ENCODE data around the gene ZNF326.

ZNF326 gene

DNA sequence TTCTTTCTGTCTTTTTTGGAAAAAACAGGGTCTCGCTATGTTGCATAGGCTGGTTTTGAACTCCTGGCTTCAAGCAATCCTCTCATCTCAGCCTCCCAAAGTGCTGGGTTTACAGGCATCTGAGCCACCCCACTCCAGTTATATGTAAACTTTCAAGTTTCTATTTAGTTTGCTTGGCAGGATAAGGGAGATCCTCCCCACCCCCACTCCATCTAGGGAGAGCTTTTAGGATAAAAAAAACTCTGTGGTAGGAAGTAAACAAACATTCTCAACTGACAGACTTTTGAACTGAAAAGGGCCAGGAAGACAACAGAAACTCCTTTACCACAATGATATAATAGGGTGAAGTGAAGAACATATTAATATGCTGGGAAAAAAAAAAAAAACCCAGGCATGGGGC is 41.0 kb upstream of the ZNF326 start:
- Histone ChIP-seq H3K4me1 (ENCODE audit: control insufficient read depth, insufficient read depth, low read length, poor library complexity, severe bottlenecking) (peaks cover 32% of the 10 kb centered on the region), H3K9me3 (ENCODE audit: control insufficient read depth, low read length) (peaks cover under 1% of the 10 kb centered on the region), H3K27ac (ENCODE audit: low read depth, low read length, severe bottlenecking) (peak overlapping the region; percentile 32), H3K36me3 (ENCODE audit: control insufficient read depth, insufficient read depth, low read length) (no peaks in the 10 kb centered on the region), H3K4me3 (ENCODE audit: extremely low read depth, insufficient read depth, low read length, poor library complexity, severe bottlenecking) (no peak overlapping the region)
- WGBS, 2 experiments (ENCODE audit: insufficient coverage in 2 of 2), result 100% methylated on average over 1 of the region's 1 CpG

- Histone ChIP-seq H3K36me3 (ENCODE audit: control insufficient read depth, insufficient read depth, low read length) (no peaks in the 10 kb centered on the region), H3K27ac (ENCODE audit: low read depth, low read length, severe bottlenecking) (peak overlapping the region; percentile 32), H3K9me3 (ENCODE audit: control insufficient read depth, low read length) (peaks cover 5% of the 10 kb centered on the region), H3K4me1 (ENCODE audit: control insufficient read depth, insufficient read depth, low read length, poor library complexity, severe bottlenecking) (peaks cover 32% of the 10 kb centered on the region), H3K4me3 (ENCODE audit: extremely low read depth, insufficient read depth, low read length, poor library complexity, severe bottlenecking) (no peak overlapping the region)
- 100% methylated on average over 1 of the region's 1 CpG for WGBS, 2 experiments (ENCODE audit: insufficient coverage in 2 of 2)
Measured at GRCh38 chr1:89954401-89954800, 40.5 kb upstream of the ZNF326 start.

GRCh38 chr1:89955311-89956205 is 39.4 kb upstream of the ZNF326 start:
- 90 to 96% methylated on average over 3 to 7 of the region's 7 CpGs for WGBS, 2 experiments (ENCODE audit: insufficient coverage in 2 of 2)
- Histone ChIP-seq H3K4me1 (ENCODE audit: control insufficient read depth, insufficient read depth, low read length, poor library complexity, severe bottlenecking) (peaks cover 32% of the 10 kb centered on the region), H3K4me3 (ENCODE audit: extremely low read depth, insufficient read depth, low read length, poor library complexity, severe bottlenecking) (no peak overlapping the region), H3K27ac (ENCODE audit: low read depth, low read length, severe bottlenecking) (no peak overlapping the region), H3K36me3 (ENCODE audit: control insufficient read depth, insufficient read depth, low read length) (no peaks in the 10 kb centered on the region), H3K9me3 (ENCODE audit: control insufficient read depth, low read length) (peaks cover 10% of the 10 kb centered on the region)

DNA sequence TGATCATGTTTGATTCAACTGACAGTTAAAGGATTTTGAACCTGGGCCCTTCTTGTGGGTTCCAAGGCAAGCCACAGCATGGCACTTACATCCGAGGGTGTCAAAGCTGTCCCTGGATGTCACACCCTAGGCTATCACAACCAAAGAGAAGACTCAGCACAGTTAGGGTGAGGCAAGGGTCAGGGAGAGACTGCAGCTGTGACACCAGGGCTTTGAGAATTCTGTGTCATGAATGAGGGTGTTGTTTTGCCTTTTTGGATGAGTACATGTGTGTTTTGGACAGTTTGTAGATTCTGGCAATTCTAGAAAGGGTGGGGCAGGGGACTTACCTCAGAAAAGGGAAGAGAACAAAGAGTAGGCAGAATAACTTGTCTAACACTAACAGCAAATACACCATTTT is 37.8 kb upstream of the ZNF326 start:
- H3K27ac ChIP-seq (ENCODE audit: low read depth, low read length, severe bottlenecking), result no peak overlapping the region
- H3K9me3 ChIP-seq (ENCODE audit: control insufficient read depth, low read length), result peaks cover 10% of the 10 kb centered on the region
- peaks cover 29% of the 10 kb centered on the region for H3K4me1 ChIP-seq (ENCODE audit: control insufficient read depth, insufficient read depth, low read length, poor library complexity, severe bottlenecking)
- H3K36me3 ChIP-seq (ENCODE audit: control insufficient read depth, insufficient read depth, low read length), result no peaks in the 10 kb centered on the region
- WGBS, 2 experiments (ENCODE audit: insufficient coverage in 2 of 2), result 75% methylated on average over 1 of the region's 1 CpG; no CpG with 5 or more reads in 1 of the 2 experiments
- H3K4me3 ChIP-seq (ENCODE audit: extremely low read depth, insufficient read depth, low read length, poor library complexity, severe bottlenecking), result no peak overlapping the region

- Histone ChIP-seq H3K36me3 (ENCODE audit: control insufficient read depth, insufficient read depth, low read length) (no peaks in the 10 kb centered on the region), H3K9me3 (ENCODE audit: control insufficient read depth, low read length) (peaks cover 10% of the 10 kb centered on the region), H3K27ac (ENCODE audit: low read depth, low read length, severe bottlenecking) (no peak overlapping the region), H3K4me3 (ENCODE audit: extremely low read depth, insufficient read depth, low read length, poor library complexity, severe bottlenecking) (no peak overlapping the region), H3K4me1 (ENCODE audit: control insufficient read depth, insufficient read depth, low read length, poor library complexity, severe bottlenecking) (peaks cover 14% of the 10 kb centered on the region)
- 87 to 98% methylated on average over 6 of the region's 7 CpGs for WGBS, 2 experiments (ENCODE audit: insufficient coverage in 2 of 2)
Measured at GRCh38 chr1:89958851-89959654, 35.9 kb upstream of the ZNF326 start.

GRCh38 chr1:89959719-89960118 is 35.2 kb upstream of the ZNF326 start:
- peaks cover 8% of the 10 kb centered on the region for H3K4me1 ChIP-seq (ENCODE audit: control insufficient read depth, insufficient read depth, low read length, poor library complexity, severe bottlenecking)
- no peak overlapping the region for H3K27ac ChIP-seq (ENCODE audit: low read depth, low read length, severe bottlenecking)
- WGBS, 2 experiments (ENCODE audit: insufficient coverage in 2 of 2), result 100% methylated on average over 1 of the region's 2 CpGs; no CpG with 5 or more reads in 1 of the 2 experiments
- peaks cover 10% of the 10 kb centered on the region for H3K9me3 ChIP-seq (ENCODE audit: control insufficient read depth, low read length)
- no peak overlapping the region for H3K4me3 ChIP-seq (ENCODE audit: extremely low read depth, insufficient read depth, low read length, poor library complexity, severe bottlenecking)
- no peaks in the 10 kb centered on the region for H3K36me3 ChIP-seq (ENCODE audit: control insufficient read depth, insufficient read depth, low read length)

GRCh38 chr1:89962024-89962741 is 32.7 kb upstream of the ZNF326 start:
- Histone ChIP-seq H3K36me3 (ENCODE audit: control insufficient read depth, insufficient read depth, low read length) (no peaks in the 10 kb centered on the region), H3K4me1 (ENCODE audit: control insufficient read depth, insufficient read depth, low read length, poor library complexity, severe bottlenecking) (peaks cover 5% of the 10 kb centered on the region), H3K27ac (ENCODE audit: low read depth, low read length, severe bottlenecking) (no peak overlapping the region), H3K9me3 (ENCODE audit: control insufficient read depth, low read length) (peaks cover 10% of the 10 kb centered on the region), H3K4me3 (ENCODE audit: extremely low read depth, insufficient read depth, low read length, poor library complexity, severe bottlenecking) (no peak overlapping the region)
- WGBS, 2 experiments (ENCODE audit: insufficient coverage in 2 of 2), result 100% methylated on average over 2 to 3 of the region's 6 CpGs

GRCh38 chr1:89962742-89963075 is 32.2 kb upstream of the ZNF326 start:
- Histone ChIP-seq H3K4me3 (ENCODE audit: extremely low read depth, insufficient read depth, low read length, poor library complexity, severe bottlenecking) (no peak overlapping the region), H3K36me3 (ENCODE audit: control insufficient read depth, insufficient read depth, low read length) (no peaks in the 10 kb centered on the region), H3K27ac (ENCODE audit: low read depth, low read length, severe bottlenecking) (no peak overlapping the region), H3K4me1 (ENCODE audit: control insufficient read depth, insufficient read depth, low read length, poor library complexity, severe bottlenecking) (peaks cover 5% of the 10 kb centered on the region), H3K9me3 (ENCODE audit: control insufficient read depth, low read length) (peaks cover 10% of the 10 kb centered on the region)
- no CpG with 5 or more reads among the region's 1 CpG for WGBS, 2 experiments (ENCODE audit: insufficient coverage in 2 of 2)

DNA sequence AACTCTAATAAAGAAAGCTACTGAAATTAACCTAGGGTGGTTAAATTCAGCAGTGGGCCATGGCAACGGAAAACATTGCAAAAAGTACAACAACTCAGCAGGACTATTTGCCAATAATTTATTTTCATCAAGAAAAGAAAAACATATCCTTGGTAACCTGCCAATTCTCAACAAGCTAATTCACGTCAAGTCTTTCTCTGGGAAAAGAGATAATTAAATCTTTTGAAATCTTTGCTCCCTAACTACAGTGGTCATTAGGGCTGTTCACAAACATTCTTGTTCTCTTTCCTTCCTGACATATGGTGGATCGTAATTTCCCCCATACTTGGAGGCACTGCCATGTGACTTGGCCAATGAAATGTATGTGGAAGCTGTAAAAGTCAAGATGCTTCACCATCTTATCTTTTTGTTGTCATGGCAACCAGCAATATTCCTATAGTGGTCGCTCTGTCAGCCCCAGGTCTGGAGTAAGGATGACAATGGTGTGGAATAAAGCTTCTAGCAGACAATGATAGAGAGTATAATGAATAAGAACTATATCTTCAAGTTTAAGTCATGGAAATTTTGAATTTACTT is 29.6 kb upstream of the ZNF326 start:
- Histone ChIP-seq H3K4me1 (ENCODE audit: control insufficient read depth, insufficient read depth, low read length, poor library complexity, severe bottlenecking) (peaks cover 5% of the 10 kb centered on the region), H3K4me3 (ENCODE audit: extremely low read depth, insufficient read depth, low read length, poor library complexity, severe bottlenecking) (no peak overlapping the region), H3K36me3 (ENCODE audit: control insufficient read depth, insufficient read depth, low read length) (no peaks in the 10 kb centered on the region), H3K9me3 (ENCODE audit: control insufficient read depth, low read length) (no peaks in the 10 kb centered on the region), H3K27ac (ENCODE audit: low read depth, low read length, severe bottlenecking) (no peak overlapping the region)
- WGBS, 2 experiments (ENCODE audit: insufficient coverage in 2 of 2), result 80 to 86% methylated on average over 1 of the region's 4 CpGs

DNA sequence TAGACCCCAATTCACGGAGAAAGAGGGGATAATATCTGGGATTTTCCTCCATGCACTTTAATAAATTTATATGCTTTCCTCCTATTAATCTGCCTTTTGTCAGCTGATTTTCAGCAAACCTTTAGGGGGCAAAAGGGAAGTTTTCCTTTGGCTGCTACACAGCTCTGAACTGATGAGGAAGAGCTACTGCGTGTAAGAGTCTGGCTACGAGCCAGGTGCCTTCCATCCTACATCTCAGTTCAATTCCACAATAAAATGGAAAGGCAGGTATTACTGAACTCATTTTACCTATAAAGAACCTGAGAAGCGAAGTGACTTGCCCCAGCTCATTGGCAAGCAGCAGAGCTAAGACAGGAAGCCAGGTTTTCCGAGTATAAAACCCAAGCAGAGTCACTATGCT is 28.3 kb upstream of the ZNF326 start:
- Histone ChIP-seq H3K9me3 (ENCODE audit: control insufficient read depth, low read length) (no peaks in the 10 kb centered on the region), H3K4me1 (ENCODE audit: control insufficient read depth, insufficient read depth, low read length, poor library complexity, severe bottlenecking) (peaks cover 9% of the 10 kb centered on the region), H3K36me3 (ENCODE audit: control insufficient read depth, insufficient read depth, low read length) (no peaks in the 10 kb centered on the region), H3K4me3 (ENCODE audit: extremely low read depth, insufficient read depth, low read length, poor library complexity, severe bottlenecking) (no peak overlapping the region), H3K27ac (ENCODE audit: low read depth, low read length, severe bottlenecking) (no peak overlapping the region)
- WGBS, 2 experiments (ENCODE audit: insufficient coverage in 2 of 2), result 80 to 91% methylated on average over 3 to 4 of the region's 5 CpGs

Measured in mesodermal cell (in vitro differentiated cells).